Lung (tissue), 12 donors: ENCODE results near the gene RNASE9. TPM values are rescaled to one million over a fixed set of nuclear protein-coding genes. Genes with fewer than 3 reads are reported as not detected.

Source experiments
- ATAC-seq: fragments of 200-7000 bp; cut with Tn5 transposase; one replicate; pipeline ENCODE4 v1.9.1; 2020; ENCODE audit warnings: moderate number of reproducible peaks; ENCODE audit not compliant: insufficient read depth, low FRiP score
- DNase-seq, 3 donors: peaks; one replicate each; pipeline ENCODE4 v3.0.0-alpha.2; 2013 to 2017
- H3K27ac ChIP-seq, 2 donors: one replicate each; pipeline ENCODE4 v1.5.1; 2013; ENCODE audit warnings: mild to moderate bottlenecking in 2 of 2, moderate library complexity in 2 of 2, control low read depth in 1 of 2, inconsistent platforms in 1 of 2, low read depth in 1 of 2, low read length in 1 of 2
- H3K27me3 ChIP-seq, 3 donors: one replicate each; pipeline ENCODE4 v1.5.1; 2013; ENCODE audit warnings: low read length in 2 of 3; ENCODE audit not compliant: control insufficient read depth in 3 of 3, insufficient read depth in 3 of 3
- H3K36me3 ChIP-seq, 4 donors: one replicate each; pipeline ENCODE4 v1.5.1; 2013; ENCODE audit warnings: low read length in 4 of 4, mild to moderate bottlenecking in 1 of 4, moderate library complexity in 1 of 4; ENCODE audit not compliant: control insufficient read depth in 4 of 4, insufficient read depth in 4 of 4
- H3K4me1 ChIP-seq, 5 donors: one replicate each; pipeline ENCODE4 v1.5.1; 2013; ENCODE audit warnings: low read length in 5 of 5, mild to moderate bottlenecking in 2 of 5, moderate library complexity in 1 of 5; ENCODE audit not compliant: control insufficient read depth in 5 of 5, insufficient read depth in 5 of 5
- H3K4me3 ChIP-seq: one replicate; pipeline ENCODE4 v1.5.1; 2013; ENCODE audit warnings: mild to moderate bottlenecking, control low read depth, moderate library complexity
- H3K9ac ChIP-seq, 2 donors: one replicate each; pipeline ENCODE4 v1.5.1; 2013; ENCODE audit warnings: low read length in 2 of 2, control low read depth in 1 of 2; ENCODE audit not compliant: insufficient read depth in 1 of 2
- H3K9me3 ChIP-seq, 4 donors: one replicate each; pipeline ENCODE4 v1.5.1; 2013; ENCODE audit warnings: low read length in 3 of 4, mild to moderate bottlenecking in 1 of 4, moderate library complexity in 1 of 4; ENCODE audit not compliant: control insufficient read depth in 4 of 4, insufficient read depth in 3 of 4
- WGBS, 2 donors: extraction: QIAGEN DNeasy Blood & Tissue Kit; methylation state at CpG; one replicate each; pipeline ENCODE4 v1.1.7; 2013; 5-methylcytosine and 5-hydroxymethylcytosine counted together
- polyA plus RNA-seq, 2 donors: library from polyadenylated mRNA; stranded (reverse); fragments of 200-250 nt; gene quantifications; one replicate each; pipeline ENCODE4 v1.2.1, GENCODE V29; 2013
- total RNA-seq, 2 donors: library from RNA; depleted of rRNA in 1 of 2; stranded (reverse); fragments of >200 nt in 1 of 2; gene quantifications; one replicate each; pipeline ENCODE4 v1.2.1, GENCODE V29; 2014 to 2021
- TF ChIP-seq, protein P1 (sequence below): IDR thresholded peaks from 2 replicates; pipeline ENCODE4 v1.5.1; 2012; ENCODE audit warnings: mild to moderate bottlenecking; ENCODE audit errors: control extremely low read depth, extremely low read depth
- donor health status: control.
- donor health status: control.
- donor health status: Bipolar disorder and iron deficiency.
- donor health status: healthy.
- donor health status: DM: yes; HTN: yes; CAD: no.

Gene RNASE9
- total and polyA plus RNA-seq, 4 donors: not detected

DNA sequence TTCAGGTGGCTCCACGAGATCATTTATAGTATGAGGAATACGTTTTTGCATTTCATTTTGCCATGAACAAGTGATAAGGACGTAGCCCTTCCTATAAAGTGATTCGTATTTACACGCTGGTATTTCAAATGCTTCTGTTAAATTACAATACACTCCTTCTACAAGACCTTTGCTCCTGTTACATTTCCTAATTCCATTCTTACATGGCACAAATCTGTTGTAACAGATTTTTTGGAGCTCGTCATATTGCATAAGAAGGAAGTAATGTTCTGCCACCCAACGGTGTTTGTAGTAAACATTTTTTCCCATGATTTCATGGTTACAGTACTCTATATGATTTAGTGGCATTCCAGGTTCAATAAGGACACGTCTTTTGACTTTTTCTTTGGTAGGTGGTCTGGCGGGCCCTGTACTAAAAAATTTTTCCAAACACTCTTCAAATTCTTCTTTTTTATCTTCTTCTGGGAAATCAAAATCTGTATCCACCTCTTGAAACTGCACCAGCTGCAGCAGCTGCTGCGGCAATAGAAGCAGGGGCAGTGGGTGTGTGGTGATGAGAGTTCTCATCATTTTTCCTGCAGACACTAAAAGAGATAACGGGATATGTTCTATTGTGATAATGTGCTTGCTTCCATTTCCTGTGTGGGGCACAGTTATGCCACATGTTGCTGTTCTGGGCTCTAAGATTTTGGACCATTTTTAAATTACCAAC is 4.2 kb downstream of the RNASE9 start:
- ATAC-seq: no peak
- peak in 1 of 3 donors; percentile 1 for DNase-seq
- Histone ChIP-seq H3K9ac (no peak overlapping the region), H3K4me1 (peaks cover 0 to 2% (median 0%) of the 10 kb centered on the region in 5 donors), H3K9me3 (no peaks in the 10 kb centered on the region), H3K27ac (no peak overlapping the region), H3K4me3 (no peak overlapping the region), H3K36me3 (no peaks in the 10 kb centered on the region), H3K27me3 (no peaks in the 10 kb centered on the region)
- 38 to 43% methylated on average over 11 of the region's 11 CpGs for WGBS, 2 donors
- TF ChIP-seq, protein P1, sequence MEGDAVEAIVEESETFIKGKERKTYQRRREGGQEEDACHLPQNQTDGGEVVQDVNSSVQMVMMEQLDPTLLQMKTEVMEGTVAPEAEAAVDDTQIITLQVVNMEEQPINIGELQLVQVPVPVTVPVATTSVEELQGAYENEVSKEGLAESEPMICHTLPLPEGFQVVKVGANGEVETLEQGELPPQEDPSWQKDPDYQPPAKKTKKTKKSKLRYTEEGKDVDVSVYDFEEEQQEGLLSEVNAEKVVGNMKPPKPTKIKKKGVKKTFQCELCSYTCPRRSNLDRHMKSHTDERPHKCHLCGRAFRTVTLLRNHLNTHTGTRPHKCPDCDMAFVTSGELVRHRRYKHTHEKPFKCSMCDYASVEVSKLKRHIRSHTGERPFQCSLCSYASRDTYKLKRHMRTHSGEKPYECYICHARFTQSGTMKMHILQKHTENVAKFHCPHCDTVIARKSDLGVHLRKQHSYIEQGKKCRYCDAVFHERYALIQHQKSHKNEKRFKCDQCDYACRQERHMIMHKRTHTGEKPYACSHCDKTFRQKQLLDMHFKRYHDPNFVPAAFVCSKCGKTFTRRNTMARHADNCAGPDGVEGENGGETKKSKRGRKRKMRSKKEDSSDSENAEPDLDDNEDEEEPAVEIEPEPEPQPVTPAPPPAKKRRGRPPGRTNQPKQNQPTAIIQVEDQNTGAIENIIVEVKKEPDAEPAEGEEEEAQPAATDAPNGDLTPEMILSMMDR: no peak

DNA sequence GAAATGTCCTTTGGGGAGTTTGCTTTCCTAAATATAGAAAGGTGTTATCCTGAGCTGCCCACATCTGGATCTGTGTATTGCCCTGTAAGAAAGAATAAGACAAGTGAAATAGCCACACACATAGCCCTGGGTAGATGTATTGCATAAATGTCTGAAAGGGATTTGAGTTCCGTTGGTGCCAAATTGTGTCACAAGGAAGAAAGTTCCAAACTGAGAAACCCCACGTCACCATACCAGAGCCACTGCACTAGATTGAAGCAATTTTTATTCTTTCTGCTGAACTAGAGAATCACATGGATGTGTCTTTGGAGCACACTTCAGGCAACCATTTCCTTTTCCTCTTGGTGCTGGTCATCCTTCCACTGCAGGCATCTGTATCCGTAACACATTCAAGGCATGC is 5.0 kb downstream of the RNASE9 start:
- TF ChIP-seq, protein P1: no peak
- no peaks in the 10 kb centered on the region for H3K9me3 ChIP-seq
- no peaks in the 10 kb centered on the region for H3K36me3 ChIP-seq
- no peak overlapping the region for H3K27ac ChIP-seq
- DNase-seq (no peak), ATAC-seq (no peak)
- H3K4me1 ChIP-seq: peaks cover 0 to 2% (median 0%) of the 10 kb centered on the region in 5 donors
- H3K4me3 ChIP-seq: no peak overlapping the region
- H3K27me3 ChIP-seq: no peaks in the 10 kb centered on the region
- 33 to 78% methylated on average over 3 of the region's 3 CpGs for WGBS, 2 donors
- no peak overlapping the region for H3K9ac ChIP-seq

DNA sequence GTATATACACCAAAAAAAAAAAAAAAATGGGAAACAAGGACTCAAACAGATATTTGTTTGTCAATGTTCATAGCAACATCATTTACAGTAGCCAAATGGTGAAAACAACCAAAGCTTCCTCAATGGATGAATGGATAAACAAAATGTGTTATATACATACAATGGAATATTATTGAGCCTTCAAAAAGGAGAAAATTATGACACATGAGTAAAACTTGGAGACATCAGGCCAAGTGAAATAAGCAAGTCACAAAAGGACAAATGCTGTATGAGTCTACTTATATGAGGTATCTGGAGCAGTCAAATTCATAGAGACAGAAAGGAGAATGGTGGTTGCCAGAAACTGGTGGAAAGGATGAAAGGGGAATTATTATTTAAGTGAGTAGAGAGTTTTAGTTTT is 7.8 kb downstream of the RNASE9 start:
- H3K27me3 ChIP-seq: no peaks in the 10 kb centered on the region
- H3K4me3 ChIP-seq: no peak overlapping the region
- TF ChIP-seq, protein P1: no peak
- H3K36me3 ChIP-seq: no peaks in the 10 kb centered on the region
- DNase-seq (no peak), ATAC-seq (no peak)
- H3K4me1 ChIP-seq: no peaks in the 10 kb centered on the region
- H3K9ac ChIP-seq: no peak overlapping the region
- no peak overlapping the region for H3K27ac ChIP-seq
- H3K9me3 ChIP-seq: no peaks in the 10 kb centered on the region

DNA sequence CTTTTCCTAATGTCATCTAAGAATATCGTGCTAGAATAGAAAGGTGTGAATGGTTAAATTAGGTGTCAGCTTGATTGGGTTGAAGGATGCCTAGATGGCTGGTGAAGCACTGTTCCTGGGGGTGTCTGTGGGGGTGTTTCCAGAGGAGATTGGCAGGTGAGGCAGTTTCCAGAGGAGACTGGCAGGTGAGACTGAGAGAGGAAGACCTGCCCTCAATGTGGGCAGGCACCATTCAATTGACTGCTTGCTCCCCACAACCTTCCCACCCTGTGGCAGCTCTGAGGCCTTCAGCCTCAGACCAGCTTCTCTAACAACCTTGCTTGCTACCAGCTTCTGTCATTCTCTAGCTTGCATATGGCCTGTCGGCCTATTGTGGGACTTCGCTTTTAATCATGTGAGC is 9.2 kb downstream of the RNASE9 start:
- H3K9ac ChIP-seq: no peak overlapping the region
- no peaks in the 10 kb centered on the region for H3K4me1 ChIP-seq
- 94 to 97% methylated on average over 3 of the region's 3 CpGs for WGBS, 2 donors
- H3K36me3 ChIP-seq: no peaks in the 10 kb centered on the region
- H3K27ac ChIP-seq: no peak overlapping the region
- ATAC-seq: no peak
- H3K27me3 ChIP-seq: no peaks in the 10 kb centered on the region
- no peaks in the 10 kb centered on the region for H3K9me3 ChIP-seq
- H3K4me3 ChIP-seq: no peak overlapping the region
- no peak for DNase-seq
- TF ChIP-seq, protein P1: no peak
